NCI-H524 (cell line): Measurements from ENCODE around the gene SEC11C.
A peak's percentile ranks its signal among the peaks of the same experiment; 100 is the strongest.

Source experiments
- DNase-seq, 2 experiments: peaks; one replicate each; lab custom pipeline; 2025; lab: John Stamatoyannopoulos, UW

Gene SEC11C

GRCh38 chr18:59144483-59144882 is 4.8 kb downstream of the SEC11C start:
- DNase-seq, result no peak

- no peak for DNase-seq
These were observed 5.4 kb downstream of the SEC11C start for GRCh38 chr18:59145055-59145454.

- no peak for DNase-seq
These were observed 8.5 kb downstream of the SEC11C start for GRCh38 chr18:59148192-59148591.

- no peak for DNase-seq
These were observed 9.3 kb downstream of the SEC11C start for GRCh38 chr18:59149007-59149406.

GRCh38 chr18:59149416-59149815 is 9.7 kb downstream of the SEC11C start:
- no peak for DNase-seq

GRCh38 chr18:59150236-59150635 is 10.6 kb downstream of the SEC11C start:
- DNase-seq, result no peak

GRCh38 chr18:59155153-59155552 is 15.5 kb downstream of the SEC11C start:
- no peak for DNase-seq

- no peak for DNase-seq
These were observed 16.6 kb downstream of the SEC11C start for GRCh38 chr18:59156316-59156715.

- DNase-seq, result no peak
These were observed 19.6 kb downstream of the SEC11C start for GRCh38 chr18:59159265-59159664.

- peak in 1 of 2 experiments; percentile 17 for DNase-seq
These were observed 20.3 kb downstream of the SEC11C start for GRCh38 chr18:59159986-59160385.

GRCh38 chr18:59172664-59173249 is 33.1 kb downstream of the SEC11C start:
- no peak for DNase-seq

- DNase-seq, result no peak
These were observed 37.8 kb downstream of the SEC11C start for GRCh38 chr18:59177485-59177884.

- no peak for DNase-seq
These were observed 40.6 kb downstream of the SEC11C start for GRCh38 chr18:59180150-59180845.

- no peak for DNase-seq
These were observed 43.0 kb downstream of the SEC11C start for GRCh38 chr18:59182673-59183072.

- no peak for DNase-seq
These were observed 49.3 kb downstream of the SEC11C start for GRCh38 chr18:59189008-59189407.

GRCh38 chr18:59189746-59190145 is 50.1 kb downstream of the SEC11C start:
- DNase-seq, result no peak

GRCh38 chr18:59196161-59196725 is 56.6 kb downstream of the SEC11C start:
- DNase-seq, result no peak

GRCh38 chr18:59197636-59198035 is 58.0 kb downstream of the SEC11C start:
- peak in 1 of 2 experiments; percentile 8 for DNase-seq

GRCh38 chr18:59198215-59198614 is 58.5 kb downstream of the SEC11C start:
- DNase-seq, result no peak

- peak in 1 of 2 experiments; percentile 6 for DNase-seq
These were observed 61.1 kb downstream of the SEC11C start for GRCh38 chr18:59200787-59201186.

GRCh38 chr18:59202258-59202820 is 62.7 kb downstream of the SEC11C start:
- DNase-seq, result no peak

GRCh38 chr18:59207506-59207905 is 67.8 kb downstream of the SEC11C start:
- no peak for DNase-seq
